Measurements from ENCODE around the gene MVP. TPM values are rescaled to one million over a fixed set of nuclear protein-coding genes. Genes with fewer than 3 reads are reported as not detected.

Gene MVP
- total RNA-seq, 1 donor from 2014 or later = 150 TPM

DNA sequence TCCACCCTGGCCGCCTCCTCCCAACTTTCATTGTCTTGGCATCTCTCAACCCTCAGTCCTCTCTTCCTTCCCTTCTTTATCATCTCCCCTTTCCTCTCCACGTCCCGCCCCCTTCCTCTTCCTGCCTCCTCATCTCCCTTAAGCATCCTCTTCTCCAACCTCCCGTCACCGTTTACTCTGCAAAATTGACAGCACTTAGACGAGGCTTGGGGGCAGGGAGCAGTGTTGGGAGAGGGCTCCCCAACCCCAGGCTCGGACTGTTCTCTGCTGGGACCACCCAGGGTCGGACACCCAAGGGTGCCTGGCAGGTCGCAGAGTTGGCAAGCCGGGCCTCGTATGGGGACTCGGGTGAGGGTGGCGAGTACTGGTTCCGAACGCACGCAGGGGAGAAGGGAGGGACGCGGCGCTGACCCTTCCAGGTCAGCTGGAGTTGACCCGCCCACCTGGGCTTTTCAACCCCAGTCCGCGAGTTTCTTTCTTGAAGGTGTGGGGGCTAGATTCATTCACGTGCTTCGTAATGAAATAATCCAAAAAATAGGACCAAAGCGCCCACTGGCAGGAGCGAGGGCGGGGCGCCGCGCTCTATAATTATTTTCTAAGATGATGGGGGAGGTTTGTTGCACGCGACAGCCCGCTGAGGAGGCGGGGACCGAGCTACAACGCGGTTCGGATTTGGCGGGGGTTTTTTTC, 5.1 kb upstream of the MVP start:
- H3K27ac Mint-ChIP-seq (ENCODE audit: unreplicated experiment) = peak overlapping the region; percentile 99
- DNase-seq (ENCODE audit: extremely low spot score, unreplicated experiment) = no peak
- peaks cover 17% of the 10 kb centered on the region for H3K36me3 Mint-ChIP-seq (ENCODE audit: unreplicated experiment)
- H3K4me1 Mint-ChIP-seq (ENCODE audit: unreplicated experiment) = peaks cover 79% of the 10 kb centered on the region
- peak overlapping the region; percentile 94 for H3K4me3 Mint-ChIP-seq (ENCODE audit: unreplicated experiment)
- no peaks in the 10 kb centered on the region for H3K27me3 Mint-ChIP-seq (ENCODE audit: unreplicated experiment)
- H3K9me3 Mint-ChIP-seq (ENCODE audit: unreplicated experiment) = no peaks in the 10 kb centered on the region
- TF ChIP-seq, protein P1, sequence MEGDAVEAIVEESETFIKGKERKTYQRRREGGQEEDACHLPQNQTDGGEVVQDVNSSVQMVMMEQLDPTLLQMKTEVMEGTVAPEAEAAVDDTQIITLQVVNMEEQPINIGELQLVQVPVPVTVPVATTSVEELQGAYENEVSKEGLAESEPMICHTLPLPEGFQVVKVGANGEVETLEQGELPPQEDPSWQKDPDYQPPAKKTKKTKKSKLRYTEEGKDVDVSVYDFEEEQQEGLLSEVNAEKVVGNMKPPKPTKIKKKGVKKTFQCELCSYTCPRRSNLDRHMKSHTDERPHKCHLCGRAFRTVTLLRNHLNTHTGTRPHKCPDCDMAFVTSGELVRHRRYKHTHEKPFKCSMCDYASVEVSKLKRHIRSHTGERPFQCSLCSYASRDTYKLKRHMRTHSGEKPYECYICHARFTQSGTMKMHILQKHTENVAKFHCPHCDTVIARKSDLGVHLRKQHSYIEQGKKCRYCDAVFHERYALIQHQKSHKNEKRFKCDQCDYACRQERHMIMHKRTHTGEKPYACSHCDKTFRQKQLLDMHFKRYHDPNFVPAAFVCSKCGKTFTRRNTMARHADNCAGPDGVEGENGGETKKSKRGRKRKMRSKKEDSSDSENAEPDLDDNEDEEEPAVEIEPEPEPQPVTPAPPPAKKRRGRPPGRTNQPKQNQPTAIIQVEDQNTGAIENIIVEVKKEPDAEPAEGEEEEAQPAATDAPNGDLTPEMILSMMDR (IDR thresholded peaks at IDR 0.05) = no peak

DNA sequence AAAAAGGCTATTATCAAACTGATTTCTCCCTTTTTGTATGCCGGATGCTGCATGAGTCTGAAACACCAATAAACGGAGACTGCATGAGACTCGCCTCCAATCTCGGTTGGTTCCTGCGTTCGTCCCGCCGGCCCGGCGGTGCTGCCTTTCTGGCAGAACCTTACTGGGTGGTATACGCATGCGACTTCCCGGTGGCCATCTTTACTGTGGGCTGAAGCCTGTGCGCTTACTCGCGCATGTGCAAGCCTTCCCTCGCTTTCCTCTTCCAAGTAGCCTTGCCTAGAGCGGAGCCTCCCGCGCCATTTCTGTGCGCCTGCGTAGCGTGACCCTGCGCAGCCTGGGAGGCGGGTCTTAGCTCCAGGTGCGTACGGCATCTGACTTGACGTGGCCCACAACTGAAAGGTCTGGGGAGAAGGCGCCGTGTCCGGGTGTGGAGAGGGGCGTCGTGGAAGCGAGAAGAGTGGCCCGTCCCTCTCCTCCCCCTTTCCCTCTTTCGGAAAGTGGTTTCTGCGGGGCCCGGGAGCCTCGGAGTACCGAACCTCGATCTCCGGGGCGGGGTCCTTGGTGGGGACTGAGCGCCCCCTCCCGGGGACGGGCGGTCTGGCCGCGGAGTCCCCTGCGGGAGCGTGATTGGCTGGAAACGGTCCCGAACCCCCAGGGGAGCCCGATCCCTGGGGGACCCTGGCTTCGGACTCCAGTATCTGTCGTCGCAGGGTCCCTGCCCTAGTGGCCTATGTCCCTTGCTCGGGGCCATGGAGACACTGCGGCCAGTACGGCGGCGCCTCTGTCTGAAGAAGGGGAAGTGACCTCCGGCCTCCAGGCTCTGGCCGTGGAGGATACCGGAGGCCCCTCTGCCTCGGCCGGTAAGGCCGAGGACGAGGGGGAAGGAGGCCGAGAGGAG, 4.2 kb upstream of the MVP start, which contains the start of gene PAGR1:
Gene PAGR1 (plus strand): TSS at position 360 of the 901 bp plus-strand sequence. CDS start 374 bp downstream, at position 734.
- no peaks in the 10 kb centered on the region for H3K27me3 Mint-ChIP-seq (ENCODE audit: unreplicated experiment)
- H3K4me3 Mint-ChIP-seq (ENCODE audit: unreplicated experiment) = peak within 1 kb of the TSS; percentile 94
- H3K36me3 Mint-ChIP-seq (ENCODE audit: unreplicated experiment) = peaks cover 13% of the 10 kb centered on the region
- TF ChIP-seq, protein P1 (IDR thresholded peaks at IDR 0.05) = peak; percentile 97
- peak within 1 kb of the TSS; percentile 99 for H3K27ac Mint-ChIP-seq (ENCODE audit: unreplicated experiment)
- peaks cover 76% of the 10 kb centered on the region for H3K4me1 Mint-ChIP-seq (ENCODE audit: unreplicated experiment)
- no peaks in the 10 kb centered on the region for H3K9me3 Mint-ChIP-seq (ENCODE audit: unreplicated experiment)
- DNase-seq (ENCODE audit: extremely low spot score, unreplicated experiment) = peak; percentile 99

DNA sequence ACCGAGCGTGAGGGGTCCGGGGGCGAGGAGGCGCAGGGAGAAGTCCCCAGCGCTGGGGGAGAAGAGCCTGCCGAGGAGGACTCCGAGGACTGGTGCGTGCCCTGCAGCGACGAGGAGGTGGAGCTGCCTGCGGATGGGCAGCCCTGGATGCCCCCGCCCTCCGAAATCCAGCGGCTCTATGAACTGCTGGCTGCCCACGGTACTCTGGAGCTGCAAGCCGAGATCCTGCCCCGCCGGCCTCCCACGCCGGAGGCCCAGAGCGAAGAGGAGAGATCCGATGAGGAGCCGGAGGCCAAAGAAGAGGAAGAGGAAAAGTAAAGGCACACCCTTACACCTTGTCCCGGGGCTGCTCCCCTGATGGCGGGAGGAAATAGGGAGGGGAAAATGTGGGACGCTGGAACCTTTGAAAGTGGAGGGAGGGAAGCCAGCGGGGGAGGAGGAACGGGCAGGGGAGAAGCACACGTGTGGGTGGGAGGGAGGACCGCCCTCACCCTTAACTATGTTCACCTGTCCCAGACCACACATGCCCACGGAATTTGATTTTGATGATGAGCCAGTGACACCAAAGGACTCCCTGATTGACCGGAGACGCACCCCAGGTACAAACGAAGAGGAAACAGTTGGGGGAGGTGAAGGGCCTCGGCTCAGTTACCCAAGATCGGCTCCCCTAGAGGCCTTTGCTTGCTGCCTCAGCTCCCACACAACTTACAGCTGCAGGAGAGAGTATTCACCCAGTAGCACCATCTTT, 3.4 kb upstream of the MVP start:
- Mint-ChIP-seq H3K4me1 (ENCODE audit: unreplicated experiment) (peaks cover 74% of the 10 kb centered on the region), H3K27me3 (ENCODE audit: unreplicated experiment) (no peaks in the 10 kb centered on the region), H3K36me3 (ENCODE audit: unreplicated experiment) (peaks cover 13% of the 10 kb centered on the region), H3K4me3 (ENCODE audit: unreplicated experiment) (peak overlapping the region; percentile 94), H3K9me3 (ENCODE audit: unreplicated experiment) (no peaks in the 10 kb centered on the region), H3K27ac (ENCODE audit: unreplicated experiment) (peak overlapping the region; percentile 99)
- no peak for DNase-seq (ENCODE audit: extremely low spot score, unreplicated experiment)
- TF ChIP-seq, protein P1 (IDR thresholded peaks at IDR 0.05) = no peak

DNA sequence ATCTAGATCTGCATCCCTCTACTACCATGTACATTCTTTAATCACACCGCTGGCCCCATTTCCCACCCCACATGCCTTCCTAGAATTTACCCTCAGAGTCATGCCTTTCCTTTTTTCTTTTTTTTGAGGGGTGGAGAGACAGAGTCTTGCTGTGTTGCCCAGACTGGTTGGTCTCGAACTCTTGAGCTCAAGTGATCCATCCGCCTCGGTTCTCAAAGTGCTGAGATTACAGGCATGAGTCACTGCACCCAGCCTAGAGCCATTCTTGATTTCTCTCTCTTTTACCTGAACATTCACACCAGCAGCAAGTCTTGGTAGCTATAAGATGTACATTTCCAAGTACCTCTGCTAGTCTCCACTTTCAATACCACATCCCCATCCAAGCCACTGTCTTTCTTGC, 2.2 kb upstream of the MVP start:
- TF ChIP-seq, protein P1 (IDR thresholded peaks at IDR 0.05) = no peak
- DNase-seq (ENCODE audit: extremely low spot score, unreplicated experiment) = no peak
- Mint-ChIP-seq H3K27me3 (ENCODE audit: unreplicated experiment) (no peaks in the 10 kb centered on the region), H3K4me1 (ENCODE audit: unreplicated experiment) (peaks cover 76% of the 10 kb centered on the region), H3K36me3 (ENCODE audit: unreplicated experiment) (peaks cover 13% of the 10 kb centered on the region), H3K4me3 (ENCODE audit: unreplicated experiment) (peak overlapping the region; percentile 94), H3K27ac (ENCODE audit: unreplicated experiment) (peak overlapping the region; percentile 50), H3K9me3 (ENCODE audit: unreplicated experiment) (no peaks in the 10 kb centered on the region)

Data from osteocyte (in vitro differentiated cells).